GM18505 (cell line): Measurements from ENCODE around the gene MUCL3.
"Not testable (repeated sequence)": the region's sequence is repeated elsewhere in the genome, so short reads cannot be mapped to it uniquely, and the experiment has no call there.

Source experiments
- ATAC-seq: cut with Tn5 transposase; IDR thresholded peaks from one replicate; pipeline ENCODE4 v1.9.1; 2021; ENCODE audit not compliant: unreplicated experiment
- POLR2A ChIP-seq: IDR thresholded peaks from 4 replicates; pipeline ENCODE4 v1.6.1; 2011; ENCODE audit warnings: borderline replicate concordance; ENCODE audit not compliant: insufficient read depth, insufficient read length; ENCODE audit errors: extremely low read depth

The MUCL3 gene

GRCh38 chr6:30918670-30919069, 22.1 kb upstream of the MUCL3 start:
- TF ChIP-seq POLR2A: no peak

GRCh38 chr6:30922447-30922852, 18.3 kb upstream of the MUCL3 start:
- no peak for ATAC-seq
- no peak for TF ChIP-seq POLR2A

More at GRCh38 chr6:30918670-30919069, 22.1 kb upstream of the MUCL3 start:
- ATAC-seq: no peak

GRCh38 chr6:30924040-30924627, 16.6 kb upstream of the MUCL3 start:
- not testable (repeated sequence) for ATAC-seq

- no peak for ATAC-seq
- no peak for TF ChIP-seq POLR2A
These were observed 14.1 kb upstream of the MUCL3 start for GRCh38 chr6:30926644-30927043.

- not testable (repeated sequence) for ATAC-seq
These were observed 13.7 kb upstream of the MUCL3 start for GRCh38 chr6:30927080-30927479.

GRCh38 chr6:30928677-30929076, 12.1 kb upstream of the MUCL3 start:
- no peak for ATAC-seq
- no peak for TF ChIP-seq POLR2A

- ATAC-seq: no peak
- TF ChIP-seq POLR2A: no peak
These were observed 10.3 kb upstream of the MUCL3 start for GRCh38 chr6:30930506-30930905.

- no peak for TF ChIP-seq POLR2A
- no peak for ATAC-seq
These were observed 9.5 kb upstream of the MUCL3 start for GRCh38 chr6:30931272-30931671.

GRCh38 chr6:30931969-30932645, 8.7 kb upstream of the MUCL3 start, which contains the start of gene SFTA2:
SFTA2 (minus strand) TSS chr6:30932170; CDS start chr6:30932096, 74 bp downstream.
- no peak for ATAC-seq
- TF ChIP-seq POLR2A: no peak

- ATAC-seq: no peak
- TF ChIP-seq POLR2A: no peak
These were observed 8.0 kb upstream of the MUCL3 start for GRCh38 chr6:30932665-30933365.

- TF ChIP-seq POLR2A: no peak
These were observed 5.8 kb upstream of the MUCL3 start for GRCh38 chr6:30935018-30935417.

GRCh38 chr6:30937265-30937664, 3.5 kb upstream of the MUCL3 start:
- ATAC-seq: no peak
- TF ChIP-seq POLR2A: no peak

More at GRCh38 chr6:30935018-30935417, 5.8 kb upstream of the MUCL3 start:
- no peak for ATAC-seq

GRCh38 chr6:30938730-30939129, 2.0 kb upstream of the MUCL3 start:
- no peak for TF ChIP-seq POLR2A
- no peak for ATAC-seq

- ATAC-seq: no peak
- TF ChIP-seq POLR2A: no peak
These were observed 1.3 kb upstream of the MUCL3 start for GRCh38 chr6:30939473-30939872.
